Measurements from ENCODE around the gene DENR. TPM values are rescaled to one million over a fixed set of nuclear protein-coding genes. Genes with fewer than 3 reads are reported as not detected.

The DENR gene
- polyA plus RNA-seq, 1 donor (not counting 4 experiments of a cell fraction or from before 2014, with no cell fraction given), result 59.8 TPM

DNA sequence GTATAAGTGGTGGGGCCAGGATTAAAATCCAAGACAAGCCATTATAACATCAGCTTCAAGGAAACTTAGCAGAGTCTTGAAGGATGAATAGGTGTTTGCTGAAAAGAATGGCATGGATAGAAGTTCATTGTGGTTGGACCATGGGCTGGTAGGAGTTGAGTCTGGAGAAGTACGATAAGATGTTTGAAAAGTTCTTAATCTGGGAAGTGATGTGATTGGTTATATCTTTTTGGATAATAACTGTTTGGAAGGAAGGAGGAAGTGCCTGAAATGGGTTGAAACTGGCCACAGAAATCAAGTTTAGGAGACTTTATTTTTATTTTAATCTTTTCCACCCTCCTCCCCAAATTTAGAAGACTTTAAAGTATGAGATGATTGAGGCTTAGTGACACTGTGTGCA, 4.9 kb downstream of the DENR start:
- no peak for FAIRE-seq

GRCh38 chr12:122785503-122785902, 32.9 kb downstream of the DENR start:
- Histone ChIP-seq H2AFZ (ENCODE audit: control insufficient read depth, low read length) (no peak overlapping the region), H3K9me1 (ENCODE audit: control insufficient read depth, extremely low read depth, insufficient read depth, low read length) (no peaks in the 10 kb centered on the region), H3K9ac (ENCODE audit: control insufficient read depth, extremely low read depth, insufficient read depth, low read length) (no peak overlapping the region), H3K4me3 (ENCODE audit: control insufficient read depth in 2 of 3, extremely low read depth in 1 of 3, insufficient read depth in 2 of 3, low read depth in 1 of 3, low read length in 3 of 3) (no peak overlapping the region), H3K27me3 (ENCODE audit: control insufficient read depth, extremely low read depth, insufficient read depth, low read length) (no peaks in the 10 kb centered on the region), H3K9me3 (ENCODE audit: control insufficient read depth, low read depth, low read length) (no peaks in the 10 kb centered on the region), H3K4me2 (ENCODE audit: control insufficient read depth, extremely low read depth, insufficient read depth, low read depth, low read length) (no peak overlapping the region), H3K27ac (ENCODE audit: control insufficient read depth, insufficient read depth, low read length) (no peak overlapping the region), H4K20me1 (ENCODE audit: control insufficient read depth, extremely low read depth, insufficient read depth, low read length) (no peaks in the 10 kb centered on the region), H3K79me2 (ENCODE audit: control insufficient read depth, insufficient read depth, low read length) (no peaks in the 10 kb centered on the region), H3K4me1 (ENCODE audit: control insufficient read depth, extremely low read depth, insufficient read depth, low read length) (peaks cover 10% of the 10 kb centered on the region), H3K36me3 (ENCODE audit: control insufficient read depth in 2 of 2, extremely low read depth in 1 of 2, insufficient read depth in 2 of 2, low read length in 2 of 2) (no peaks in the 10 kb centered on the region)
- TF ChIP-seq EZH2 (IDR thresholded peaks at IDR 0.05; ENCODE audit: low read length), result no peak
- no peak for TF ChIP-seq CTCF (optimal IDR thresholded peaks at IDR 0.05 in 1 of 3, IDR thresholded peaks at IDR 0.05 in 1 of 3, conservative IDR thresholded peaks at IDR 0.05 in 1 of 3; ENCODE audit: extremely low read depth in 1 of 3, insufficient read depth in 2 of 3, low read length in 3 of 3)
- no peak for FAIRE-seq
- dilution Hi-C loops (cut with MboI; ENCODE audit: extremely low pct_ligation_motif_present, low sequenced_read_pairs), result no loop called here
- no peak for DNase-seq (ENCODE audit: low read depth, low spot score)

More for the DNA sequence above, 4.9 kb downstream of the DENR start:
- Histone ChIP-seq H3K27me3 (ENCODE audit: control insufficient read depth, extremely low read depth, insufficient read depth, low read length) (no peaks in the 10 kb centered on the region), H3K4me2 (ENCODE audit: control insufficient read depth, extremely low read depth, insufficient read depth, low read depth, low read length) (no peak overlapping the region), H3K79me2 (ENCODE audit: control insufficient read depth, insufficient read depth, low read length) (peaks cover 78% of the 10 kb centered on the region), H2AFZ (ENCODE audit: control insufficient read depth, low read length) (no peak overlapping the region), H4K20me1 (ENCODE audit: control insufficient read depth, extremely low read depth, insufficient read depth, low read length) (no peaks in the 10 kb centered on the region), H3K4me1 (ENCODE audit: control insufficient read depth, extremely low read depth, insufficient read depth, low read length) (peaks cover 6% of the 10 kb centered on the region), H3K4me3 (ENCODE audit: control insufficient read depth in 2 of 3, extremely low read depth in 1 of 3, insufficient read depth in 2 of 3, low read depth in 1 of 3, low read length in 3 of 3) (no peak overlapping the region), H3K9ac (ENCODE audit: control insufficient read depth, extremely low read depth, insufficient read depth, low read length) (no peak overlapping the region), H3K9me3 (ENCODE audit: control insufficient read depth, low read depth, low read length) (no peaks in the 10 kb centered on the region), H3K36me3 (ENCODE audit: control insufficient read depth in 2 of 2, extremely low read depth in 1 of 2, insufficient read depth in 2 of 2, low read length in 2 of 2) (peaks cover 12 to 46% of the 10 kb centered on the region in 2 experiments), H3K9me1 (ENCODE audit: control insufficient read depth, extremely low read depth, insufficient read depth, low read length) (peaks cover 2% of the 10 kb centered on the region), H3K27ac (ENCODE audit: control insufficient read depth, insufficient read depth, low read length) (no peak overlapping the region)
- dilution Hi-C loops (cut with MboI; ENCODE audit: extremely low pct_ligation_motif_present, low sequenced_read_pairs), result loop anchor here (10.0 kb wide), 1 partner anchor 123 kb away; no protein-coding TSS in a partner anchor
- TF ChIP-seq EZH2 (IDR thresholded peaks at IDR 0.05; ENCODE audit: low read length), result no peak
- no peak for TF ChIP-seq CTCF (optimal IDR thresholded peaks at IDR 0.05 in 1 of 3, IDR thresholded peaks at IDR 0.05 in 1 of 3, conservative IDR thresholded peaks at IDR 0.05 in 1 of 3; ENCODE audit: extremely low read depth in 1 of 3, insufficient read depth in 2 of 3, low read length in 3 of 3)
- no peak for DNase-seq (ENCODE audit: low read depth, low spot score)
